A549 (cell line): ENCODE data around the gene RHOF.

ENCODE experiments used
- KDM1A ChIP-seq: fragments of 200-600 bp; sonication (generic); IDR thresholded peaks from 2 replicates; pipeline ENCODE4 v1.6.1; 2016; ENCODE audit warnings: low read depth, mild to moderate bottlenecking
- POLR2A ChIP-seq: IDR thresholded peaks from 2 replicates; pipeline ENCODE4 v1.6.1; 2012; ENCODE audit warnings: mild to moderate bottlenecking, low read length
- TF ChIP-seq, protein P1 (sequence below): IDR thresholded peaks from 2 replicates; pipeline ENCODE4 v1.6.1; 2012

DNA sequence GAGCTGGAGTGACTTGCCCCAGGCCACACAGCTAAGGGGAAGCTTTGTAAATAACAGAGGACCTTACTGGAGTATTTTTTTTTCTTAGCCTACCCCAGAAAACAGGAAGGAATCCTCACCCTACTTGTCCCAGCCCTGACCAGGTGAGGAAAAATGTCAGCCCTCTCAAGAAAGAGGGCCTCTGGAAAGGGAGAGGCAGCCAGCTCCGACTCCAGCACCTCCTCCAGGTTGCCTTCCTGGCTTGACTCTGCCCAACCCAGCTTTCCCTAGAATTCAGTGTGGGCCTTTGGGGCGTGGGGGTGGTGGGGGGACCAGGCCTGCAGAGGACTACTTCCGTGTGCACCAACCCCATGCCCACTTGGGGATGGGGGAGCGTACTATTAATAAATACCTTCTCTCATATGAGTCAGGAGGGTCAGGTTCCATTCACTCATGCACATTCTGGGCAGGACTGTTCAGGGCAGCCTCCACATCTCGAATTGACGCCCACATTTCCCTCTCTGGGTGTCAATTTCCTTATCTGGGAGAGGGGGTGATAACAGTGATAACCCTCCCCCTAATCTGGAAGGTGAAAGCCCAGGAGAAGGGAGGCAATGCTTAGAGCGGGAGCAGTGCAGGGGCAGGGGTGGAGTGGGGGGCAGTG, 5.2 kb downstream of the RHOF start:
- no peak for TF ChIP-seq POLR2A
- TF ChIP-seq KDM1A: no peak
- TF ChIP-seq, protein P1, sequence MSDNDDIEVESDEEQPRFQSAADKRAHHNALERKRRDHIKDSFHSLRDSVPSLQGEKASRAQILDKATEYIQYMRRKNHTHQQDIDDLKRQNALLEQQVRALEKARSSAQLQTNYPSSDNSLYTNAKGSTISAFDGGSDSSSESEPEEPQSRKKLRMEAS: no peak
